Measurements from ENCODE around the gene PDE4A.
A peak's percentile ranks its signal among the peaks of the same experiment; 100 is the strongest.
"Not testable (repeated sequence)": the region's sequence is repeated elsewhere in the genome, so short reads cannot be mapped to it uniquely, and the experiment has no call there.

PDE4A gene

GRCh38 chr19:10404888-10405820 lies 15.2 kb upstream of the PDE4A start:
- no peak for DNase-seq

GRCh38 chr19:10406191-10406590 lies 14.1 kb upstream of the PDE4A start:
- no peak for DNase-seq

GRCh38 chr19:10407096-10407495 lies 13.2 kb upstream of the PDE4A start:
- DNase-seq, result no peak

GRCh38 chr19:10408511-10409283 lies 11.6 kb upstream of the PDE4A start:
- peak; percentile 46 for DNase-seq

GRCh38 chr19:10411224-10411623 lies 9.1 kb upstream of the PDE4A start:
- DNase-seq, result not testable (repeated sequence)

GRCh38 chr19:10412257-10412977 lies 7.9 kb upstream of the PDE4A start:
- no peak for DNase-seq

- no peak for DNase-seq
These were observed 4.3 kb upstream of the PDE4A start for GRCh38 chr19:10416083-10416379.

GRCh38 chr19:10416380-10417257 lies 3.7 kb upstream of the PDE4A start:
- peak; percentile 81 for DNase-seq

GRCh38 chr19:10417541-10418234 lies 2.6 kb upstream of the PDE4A start:
- no peak for DNase-seq

- no peak for DNase-seq
These were observed 2.2 kb upstream of the PDE4A start for GRCh38 chr19:10418235-10418484.

- no peak for DNase-seq
These were observed 1.7 kb upstream of the PDE4A start for GRCh38 chr19:10418485-10419199.

GRCh38 chr19:10419200-10419645 lies 1.1 kb upstream of the PDE4A start:
- DNase-seq, result no peak

GRCh38 chr19:10419646-10420443 lies 493 bp upstream of the PDE4A start:
- DNase-seq, result peak; percentile 28

- DNase-seq, result no peak
These were observed 1.1 kb downstream of the PDE4A start for GRCh38 chr19:10421240-10422045.

- no peak for DNase-seq
These were observed 1.7 kb downstream of the PDE4A start for GRCh38 chr19:10422046-10422461.

GRCh38 chr19:10422846-10423245 lies 2.5 kb downstream of the PDE4A start:
- DNase-seq, result no peak

- peak; percentile 49 for DNase-seq
These were observed 3.8 kb downstream of the PDE4A start for GRCh38 chr19:10424011-10424637.

GRCh38 chr19:10427169-10427568 lies 6.8 kb downstream of the PDE4A start:
- DNase-seq, result no peak

GRCh38 chr19:10428996-10429381 lies 8.7 kb downstream of the PDE4A start:
- DNase-seq, result no peak
